ENCODE data around the gene CMTM3.
"Not testable (repeated sequence)": the region's sequence is repeated elsewhere in the genome, so short reads cannot be mapped to it uniquely, and the experiment has no call there.

Gene CMTM3

GRCh38 chr16:66605177-66605978 lies 874 bp downstream of the CMTM3 start:
- DNase-seq (ENCODE audit: low read depth, low spot score): no peak
- peak overlapping the region; percentile 78 for H3K4me3 ChIP-seq (ENCODE audit: low read length)

GRCh38 chr16:66605979-66606751 lies 1.7 kb downstream of the CMTM3 start:
- DNase-seq (ENCODE audit: low read depth, low spot score): no peak
- H3K4me3 ChIP-seq (ENCODE audit: low read length): peak overlapping the region; percentile 78

DNA sequence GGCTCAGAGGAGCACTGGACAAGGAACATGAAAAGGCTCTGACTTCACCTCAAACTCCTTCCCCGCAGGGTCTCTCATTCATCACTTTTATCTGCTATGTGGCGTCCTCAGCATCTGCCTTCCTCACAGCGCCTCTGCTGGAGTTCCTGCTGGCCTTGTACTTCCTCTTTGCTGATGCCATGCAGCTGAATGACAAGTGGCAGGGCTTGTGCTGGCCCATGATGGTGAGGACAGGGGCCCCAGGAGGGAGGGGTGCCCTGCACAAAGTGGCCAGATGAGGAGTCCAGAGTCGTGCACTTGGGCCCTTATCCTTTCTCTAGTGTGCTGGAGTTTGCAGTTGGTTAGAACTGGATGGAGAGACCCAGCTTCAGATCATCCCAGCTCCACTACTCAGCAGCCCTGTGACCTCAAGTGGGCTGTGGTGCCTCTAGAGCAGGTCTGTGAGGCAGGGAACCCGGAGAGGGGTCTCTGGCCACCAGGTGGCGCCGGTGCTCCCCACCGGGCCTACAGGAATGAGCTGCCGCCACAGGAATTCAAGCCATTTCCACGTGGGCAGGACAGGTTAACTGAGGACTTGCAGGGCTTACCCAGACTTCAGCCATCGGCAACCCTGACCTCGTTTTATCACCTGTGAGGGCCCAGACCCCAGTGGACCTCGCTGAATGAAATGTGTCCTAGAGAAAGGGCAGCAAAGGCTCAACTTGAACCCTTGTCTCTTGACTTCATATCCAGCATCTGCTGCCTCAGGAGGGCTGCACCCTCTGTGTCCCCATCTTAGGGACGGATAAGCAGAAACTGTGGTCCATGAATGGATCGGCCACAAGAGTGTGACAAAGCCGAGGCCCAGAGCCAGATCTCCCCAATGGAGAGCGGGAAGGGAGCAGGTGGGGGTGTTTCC lies 4.0 kb downstream of the CMTM3 start:
- DNase-seq (ENCODE audit: low read depth, low spot score): peak; percentile 68
- no peak overlapping the region for H3K4me3 ChIP-seq (ENCODE audit: low read length)

- no peak for DNase-seq (ENCODE audit: low read depth, low spot score)
- H3K4me3 ChIP-seq (ENCODE audit: low read length): no peak overlapping the region
Observed at GRCh38 chr16:66609139-66609510, 4.6 kb downstream of the CMTM3 start.

GRCh38 chr16:66610111-66610820 lies 5.8 kb downstream of the CMTM3 start:
- DNase-seq (ENCODE audit: low read depth, low spot score): no peak
- no peak overlapping the region for H3K4me3 ChIP-seq (ENCODE audit: low read length)

DNA sequence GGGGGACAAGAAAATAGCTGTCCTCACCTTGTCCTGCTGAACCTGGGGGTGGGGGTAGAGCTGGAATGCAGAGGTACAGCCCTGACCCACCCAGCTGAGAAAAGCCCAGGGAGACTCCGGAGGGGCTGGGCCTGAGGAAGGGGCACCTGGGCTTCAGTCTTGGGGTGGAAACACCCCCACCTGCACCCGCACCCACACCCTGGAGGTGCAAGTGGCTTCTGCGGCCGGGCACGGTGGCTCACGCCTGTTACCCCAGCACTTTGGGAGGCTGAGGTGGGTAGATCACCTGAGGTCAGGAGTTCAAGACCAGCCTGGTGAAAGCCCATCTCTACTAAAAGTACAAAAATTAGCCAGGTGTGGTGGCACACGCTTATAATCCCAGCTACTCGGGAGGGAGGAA lies 7.4 kb downstream of the CMTM3 start:
- DNase-seq (ENCODE audit: low read depth, low spot score); H3K4me3 ChIP-seq (ENCODE audit: low read length): not testable (repeated sequence)

GRCh38 chr16:66612422-66612821 lies 7.9 kb downstream of the CMTM3 start:
- DNase-seq (ENCODE audit: low read depth, low spot score): no peak

DNA sequence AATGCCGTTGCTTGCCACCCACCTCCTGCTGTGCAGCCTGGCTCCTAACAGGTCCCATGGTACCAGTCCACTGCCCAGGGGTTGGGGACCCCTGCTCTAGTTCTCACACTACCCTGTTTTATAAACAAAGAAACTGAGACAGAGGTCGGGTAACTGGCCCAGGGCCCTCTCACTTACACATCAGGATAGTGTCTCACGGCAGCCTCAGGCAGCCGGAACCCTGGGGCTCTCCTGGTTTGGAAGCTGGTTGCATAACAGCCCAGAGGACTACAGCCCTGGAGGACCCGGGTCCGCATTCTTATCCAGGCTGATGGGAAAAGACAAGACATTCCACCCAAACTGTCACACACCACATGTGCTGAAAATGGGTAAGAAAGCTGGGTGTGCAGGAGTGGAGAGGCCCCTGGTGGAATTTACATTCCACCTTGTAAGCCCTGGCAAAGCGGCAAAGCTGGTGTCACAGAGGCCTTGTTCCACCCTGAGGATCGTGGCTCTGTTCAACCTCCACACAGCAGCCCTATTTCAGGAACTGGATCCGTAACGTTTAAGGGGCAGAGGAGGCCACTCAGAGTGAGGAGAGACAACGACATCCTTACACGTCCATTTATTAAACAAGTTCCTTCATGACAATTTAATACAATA lies 9.8 kb downstream of the CMTM3 start:
- no peak overlapping the region for H3K4me3 ChIP-seq (ENCODE audit: low read length)
- no peak for DNase-seq (ENCODE audit: low read depth, low spot score)

More at GRCh38 chr16:66612422-66612821, 7.9 kb downstream of the CMTM3 start:
- H3K4me3 ChIP-seq (ENCODE audit: low read length): no peak overlapping the region

DNA sequence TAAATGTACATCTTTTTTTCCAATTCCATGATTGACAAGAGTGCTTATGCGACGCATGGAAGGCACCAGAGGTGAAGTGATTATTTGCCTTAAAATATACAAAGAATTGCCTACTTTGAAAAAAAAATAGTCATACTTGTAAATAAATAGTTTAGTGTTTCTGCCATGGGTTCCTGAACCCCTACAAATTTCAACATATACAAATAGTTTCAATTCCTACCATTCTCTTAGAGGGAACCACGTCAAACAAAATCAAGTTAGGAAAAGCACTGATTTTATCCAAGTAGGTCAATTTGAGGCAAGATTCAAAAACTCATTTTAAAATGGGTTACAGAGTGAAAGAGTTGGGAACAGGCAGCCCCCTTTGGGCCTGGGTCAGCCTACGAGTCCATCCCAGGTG lies 11.7 kb downstream of the CMTM3 start:
- H3K4me3 ChIP-seq (ENCODE audit: low read length): no peak overlapping the region
- no peak for DNase-seq (ENCODE audit: low read depth, low spot score)

GRCh38 chr16:66616592-66616991 lies 12.1 kb downstream of the CMTM3 start:
- no peak overlapping the region for H3K4me3 ChIP-seq (ENCODE audit: low read length)

DNA sequence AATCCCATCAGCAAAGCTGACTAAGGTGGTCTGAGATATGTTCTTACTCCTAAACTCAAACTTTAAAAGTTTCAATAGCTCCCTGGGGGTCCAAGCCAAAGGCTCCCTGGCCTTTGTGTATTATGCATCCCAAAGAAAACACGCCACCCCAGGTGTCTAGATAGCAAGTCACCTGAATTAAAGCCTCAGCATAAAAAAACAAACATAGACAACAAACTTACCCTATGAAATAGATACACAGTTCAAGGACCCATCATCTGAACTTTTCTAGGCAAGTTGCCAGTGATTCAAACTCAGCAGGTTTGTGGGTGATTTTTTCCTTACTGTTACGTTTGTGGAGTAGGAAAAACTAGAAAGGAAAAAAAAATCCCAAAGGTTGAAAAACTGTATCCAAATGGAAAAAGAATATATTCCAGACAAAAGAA lies 12.5 kb downstream of the CMTM3 start:
- DNase-seq (ENCODE audit: low read depth, low spot score): no peak
- H3K4me3 ChIP-seq (ENCODE audit: low read length): no peak overlapping the region

More at GRCh38 chr16:66616592-66616991, 12.1 kb downstream of the CMTM3 start:
- DNase-seq (ENCODE audit: low read depth, low spot score): no peak

DNA sequence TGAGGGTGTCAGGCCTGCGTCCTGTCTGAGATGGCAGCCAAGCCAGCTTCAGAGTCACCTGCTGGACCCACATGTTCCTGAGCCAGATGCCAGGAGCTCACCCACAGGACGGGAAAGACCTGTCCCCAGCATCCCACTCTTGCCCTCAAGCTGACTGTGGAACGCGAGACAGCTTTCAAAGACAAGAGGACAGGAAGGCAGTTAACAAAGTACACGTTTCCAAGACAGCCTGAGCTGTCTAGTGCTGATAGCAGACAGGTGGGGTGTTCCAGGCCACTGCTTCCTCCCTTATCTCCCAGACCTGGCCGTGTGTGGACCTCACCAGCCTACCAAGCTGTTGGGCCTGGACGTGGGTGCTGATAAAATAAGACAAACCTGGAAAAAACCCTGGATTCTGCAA lies 13.2 kb downstream of the CMTM3 start:
- DNase-seq (ENCODE audit: low read depth, low spot score): no peak
- H3K4me3 ChIP-seq (ENCODE audit: low read length): no peak overlapping the region

DNA sequence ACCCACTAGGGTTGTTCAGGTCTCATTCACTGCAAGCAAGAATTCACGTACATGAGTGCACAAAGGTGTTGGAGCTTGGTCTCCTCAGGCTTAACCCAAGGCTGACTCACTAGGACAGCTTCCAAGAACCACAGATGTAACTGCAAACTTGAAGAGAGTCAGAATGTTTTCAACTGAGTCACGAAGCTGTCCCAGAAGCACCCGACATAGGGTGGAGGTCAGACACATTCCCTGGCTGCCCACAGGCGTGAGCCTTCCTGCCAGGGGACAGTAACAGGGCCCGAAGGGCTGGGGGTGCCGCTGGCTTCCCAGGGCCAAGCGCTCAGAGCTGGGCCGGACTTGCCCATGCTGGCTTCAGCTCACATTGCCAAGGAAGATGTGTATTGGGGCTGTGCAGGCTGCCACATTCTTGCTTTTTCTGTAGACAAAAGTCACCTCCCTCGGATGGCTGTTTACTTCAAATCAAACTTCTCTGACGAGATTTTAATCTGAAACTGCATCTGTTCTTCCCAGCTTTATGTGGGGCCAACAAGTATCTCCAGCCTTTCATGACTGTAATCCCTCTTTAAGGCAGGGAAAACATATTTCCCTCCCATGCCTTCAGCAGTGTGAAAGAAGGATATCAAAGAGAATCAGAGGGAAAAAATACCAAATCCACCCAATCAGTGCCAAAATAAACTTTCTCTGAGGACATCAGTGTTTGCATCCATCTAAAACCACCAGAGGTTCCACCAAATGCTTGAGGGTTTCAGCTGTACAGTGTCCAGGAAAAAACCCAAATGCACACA lies 14.3 kb downstream of the CMTM3 start:
- no peak overlapping the region for H3K4me3 ChIP-seq (ENCODE audit: low read length)
- no peak for DNase-seq (ENCODE audit: low read depth, low spot score)

GRCh38 chr16:66619534-66620428 lies 15.3 kb downstream of the CMTM3 start:
- no peak overlapping the region for H3K4me3 ChIP-seq (ENCODE audit: low read length)
- DNase-seq (ENCODE audit: low read depth, low spot score): peak; percentile 39

DNA sequence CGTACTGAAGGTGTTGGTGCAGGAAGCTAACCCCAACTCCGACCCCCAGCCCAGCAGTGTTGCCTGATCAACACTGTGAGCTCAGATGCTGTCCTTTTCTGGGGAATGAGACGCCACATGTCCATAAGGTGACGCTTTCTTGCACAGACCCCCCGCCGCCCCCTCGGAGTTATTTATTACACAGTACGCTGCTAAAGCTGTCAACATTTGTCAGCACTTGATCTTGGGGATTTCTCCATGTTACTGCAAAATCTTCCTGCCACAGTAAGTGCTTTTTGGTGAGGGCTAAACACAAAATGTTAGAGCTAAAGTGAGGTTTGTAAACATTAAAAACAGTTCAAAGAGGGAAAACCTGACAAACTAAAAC lies 15.9 kb downstream of the CMTM3 start:
- H3K4me3 ChIP-seq (ENCODE audit: low read length): no peak overlapping the region
- DNase-seq (ENCODE audit: low read depth, low spot score): no peak

DNA sequence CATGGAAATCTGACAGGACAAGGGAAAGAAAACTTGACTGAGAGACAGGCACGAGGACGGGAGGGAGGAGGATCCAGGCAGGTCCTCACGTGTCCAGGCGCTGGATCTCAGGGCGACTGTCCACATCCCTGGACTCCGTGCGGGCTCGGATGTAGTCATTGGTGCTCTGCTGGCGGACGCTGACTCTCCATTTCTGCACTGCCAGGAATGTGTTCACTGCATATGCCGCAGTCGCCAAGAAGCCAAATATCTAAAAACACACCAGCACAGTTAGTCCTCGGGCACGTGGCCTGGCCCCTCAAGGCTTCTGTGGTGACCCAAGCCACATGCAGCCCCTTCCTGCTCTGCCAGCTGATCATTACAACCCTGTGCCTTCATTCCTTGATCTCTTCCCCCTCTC lies 17.5 kb downstream of the CMTM3 start:
- DNase-seq (ENCODE audit: low read depth, low spot score): no peak
- H3K4me3 ChIP-seq (ENCODE audit: low read length): no peak overlapping the region

DNA sequence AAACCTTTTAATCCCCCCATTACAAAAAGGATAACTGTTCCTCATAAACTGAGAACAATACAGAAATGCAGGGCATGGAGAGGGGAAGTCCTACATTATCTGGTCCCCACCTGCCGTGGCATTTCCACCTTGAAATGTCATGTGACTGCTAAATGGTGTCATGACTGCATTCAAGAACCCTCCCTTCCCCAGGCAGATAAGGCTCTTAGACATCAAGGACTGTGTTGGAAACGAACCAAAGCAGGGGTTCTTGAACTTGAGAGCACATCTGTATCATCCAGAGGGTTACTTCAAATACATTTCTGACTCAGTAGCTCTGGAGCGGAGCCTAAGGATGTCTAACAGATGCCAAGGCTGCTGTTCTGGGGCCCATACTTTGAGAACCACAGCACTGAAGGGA lies 18.4 kb downstream of the CMTM3 start:
- DNase-seq (ENCODE audit: low read depth, low spot score): no peak
- no peak overlapping the region for H3K4me3 ChIP-seq (ENCODE audit: low read length)
